SK-N-SH (cell line): ENCODE results near the gene PAFAH1B2. TPM values are rescaled to one million over a fixed set of nuclear protein-coding genes. Genes with fewer than 3 reads are reported as not detected.

Experiments
- CTCF ChIA-PET: fragments of 300-600, 350-600 bp; formaldehyde crosslinking; extraction: SDS; loops from one replicate; lab custom pipeline; 2021; lab: Yijun Ruan, JAX
- POLR2A ChIA-PET: fragments of 350-600 bp; sonication (Branson Sonifier 250); formaldehyde crosslinking; extraction: SDS; loops from one replicate; lab custom pipeline; 2020; ENCODE audit warnings: antibody characterized with exemption, inconsistent platforms; lab: Yijun Ruan, JAX
- DNase-seq: peaks from one replicate; pipeline ENCODE4 v3.0.0; 2012
- H2AFZ ChIP-seq: fragments of 200-600 bp; sonication (generic); 2 replicates; pipeline ENCODE4 v1.8.1; 2016; ENCODE audit warnings: antibody characterized with exemption, mild to moderate bottlenecking, low read depth
- H3F3A ChIP-seq: fragments of 200-600 bp; sonication (generic); replicated peaks from 2 replicates; pipeline ENCODE3; 2016; ENCODE audit warnings: antibody characterized with exemption, mild to moderate bottlenecking; ENCODE audit not compliant: insufficient read depth
- H3K27ac ChIP-seq, 2 experiments: fragments of 200-500 bp in 1 of 2; fragments of 200-600 bp in 1 of 2; sonication (Bioruptor generic) in 1 of 2; sonication (generic), shearing (Covaris generic) in 1 of 2; 2 replicates each; pipeline versions ENCODE4 v1.5.1 to v1.6.1; 2014 to 2016; ENCODE audit warnings: low read depth in 2 of 2, inconsistent platforms in 1 of 2, low read length in 1 of 2, mild to moderate bottlenecking in 1 of 2, mixed read lengths in 1 of 2
- H3K27me3 ChIP-seq: fragments of 200-600 bp; sonication (generic), shearing (Covaris generic); 2 replicates; pipeline ENCODE4 v1.6.1; 2016; ENCODE audit warnings: mixed run types; ENCODE audit not compliant: insufficient read depth
- H3K36me3 ChIP-seq, 2 experiments: fragments of 200-500 bp in 1 of 2; fragments of 200-600 bp in 1 of 2; sonication (Bioruptor generic) in 1 of 2; sonication (generic) in 1 of 2; replicated peaks in 1 of 2; 2 replicates each; pipeline versions ENCODE3 to v1.5.1; 2014 to 2016; ENCODE audit warnings: low read length in 1 of 2, mild to moderate bottlenecking in 1 of 2; ENCODE audit not compliant: insufficient read depth in 2 of 2, control insufficient read depth in 1 of 2
- H3K4me1 ChIP-seq, 2 experiments: fragments of 200-500 bp in 1 of 2; fragments of 200-600 bp in 1 of 2; sonication (Bioruptor generic) in 1 of 2; sonication (generic), shearing (Covaris generic) in 1 of 2; 2 replicates each; pipeline versions ENCODE4 v1.5.1 to v1.6.1; 2014 to 2016; ENCODE audit warnings: low read depth in 1 of 2, low read length in 1 of 2, mixed run types in 1 of 2; ENCODE audit not compliant: insufficient read depth in 2 of 2, control insufficient read depth in 1 of 2
- H3K4me2 ChIP-seq: fragments of 200-600 bp; sonication (generic), shearing (Covaris generic); 2 replicates; pipeline ENCODE4 v1.6.1; 2017; ENCODE audit warnings: mixed run types
- H3K4me3 ChIP-seq, 2 experiments: fragments of 200-500 bp in 1 of 2; fragments of 200-600 bp in 1 of 2; sonication (Bioruptor generic) in 1 of 2; sonication (generic), shearing (Covaris generic) in 1 of 2; 2 replicates each; pipeline versions ENCODE4 v1.5.1 to v1.8.1; 2014 to 2016; ENCODE audit warnings: low read depth in 2 of 2, inconsistent platforms in 1 of 2, low read length in 1 of 2, mild to moderate bottlenecking in 1 of 2, mixed read lengths in 1 of 2, moderate library complexity in 1 of 2
- H3K79me2 ChIP-seq: fragments of 200-600 bp; sonication (generic); 2 replicates; pipeline ENCODE4 v1.8.1; 2017; ENCODE audit warnings: mild to moderate bottlenecking; ENCODE audit not compliant: insufficient read depth
- H3K9ac ChIP-seq: fragments of 200-600 bp; sonication (generic); 2 replicates; pipeline ENCODE4 v1.6.1; 2017; ENCODE audit warnings: mixed run types
- H3K9me2 ChIP-seq: fragments of 200-600 bp; sonication (generic); 2 replicates; pipeline ENCODE4 v1.6.1; 2017; ENCODE audit warnings: mixed run types
- H3K9me3 ChIP-seq: fragments of 200-600 bp; sonication (generic); 2 replicates; pipeline ENCODE4 v1.6.1; 2017; ENCODE audit warnings: mixed run types, mild to moderate bottlenecking, moderate library complexity
- H4K20me1 ChIP-seq: fragments of 200-600 bp; sonication (generic); 2 replicates; pipeline ENCODE4 v1.6.1; 2017; ENCODE audit warnings: mild to moderate bottlenecking, mixed run types; ENCODE audit not compliant: insufficient read depth
- CHD2 ChIP-seq: fragments of 150-350 bp; IDR thresholded peaks from 2 replicates; pipeline ENCODE4 v1.6.1; 2018; ENCODE audit warnings: low read length; ENCODE audit not compliant: partially characterized antibody
- EZH2phosphoT487 ChIP-seq: fragments of 200-600 bp; sonication (generic); IDR thresholded peaks from 2 replicates; pipeline ENCODE4 v1.6.1; 2017; ENCODE audit warnings: low read depth, mixed run types, mild to moderate bottlenecking, antibody characterized with exemption, moderate library complexity, borderline replicate concordance
- FOXM1 ChIP-seq: IDR thresholded peaks from 2 replicates; pipeline ENCODE4 v1.4.0; 2012; ENCODE audit warnings: low read depth, mild to moderate bottlenecking
- MEF2A ChIP-seq: IDR thresholded peaks from 2 replicates; pipeline ENCODE4 v1.4.0; 2012; ENCODE audit warnings: low read depth, borderline replicate concordance
- MXI1 ChIP-seq: IDR thresholded peaks from 2 replicates; pipeline ENCODE4 v1.6.1; 2012; ENCODE audit warnings: mild to moderate bottlenecking, low read depth, low read length, improper control_type of control experiment
- NFIC ChIP-seq: IDR thresholded peaks from 2 replicates; pipeline ENCODE4 v1.4.0; 2012; ENCODE audit warnings: borderline replicate concordance
- RFX5 ChIP-seq: IDR thresholded peaks from 2 replicates; pipeline ENCODE4 v1.6.1; 2012; ENCODE audit warnings: mild to moderate bottlenecking, improper control_type of control experiment, low read length
- RXRA ChIP-seq: IDR thresholded peaks from 2 replicates; pipeline ENCODE4 v1.4.0; 2012; ENCODE audit warnings: low read depth, mild to moderate bottlenecking, borderline replicate concordance
- SIN3A ChIP-seq: IDR thresholded peaks from 2 replicates; pipeline ENCODE4 v1.6.1; 2012; ENCODE audit warnings: low read depth, mild to moderate bottlenecking, low read length, moderate library complexity, borderline replicate concordance
- SMC3 ChIP-seq: IDR thresholded peaks from 2 replicates; pipeline ENCODE4 v1.6.1; 2012; ENCODE audit warnings: low read depth, low read length, improper control_type of control experiment
- WGBS: methylation state at CpG from one replicate; pipeline ENCODE4 v1.1.6; 2017; ENCODE audit warnings: low lambda C conversion rate; 5-methylcytosine and 5-hydroxymethylcytosine counted together
- polyA plus RNA-seq, 3 experiments: library from polyadenylated mRNA; depleted of rRNA; stranded (reverse); fragments of >200 nt; gene quantifications; 2 replicates each; pipeline ENCODE4 v1.2.3, GENCODE V29; 2012
- TF ChIP-seq, protein P1 (sequence below): fragments of 150-350 bp; IDR thresholded peaks from 2 replicates; pipeline ENCODE4 v1.6.1; 2017; ENCODE audit warnings: antibody characterized with exemption, low read length, low read depth, borderline replicate concordance
- TF ChIP-seq, protein P2 (sequence below): fragments of 200-600 bp; sonication (generic); IDR thresholded peaks from 2 replicates; pipeline ENCODE4 v1.6.1; 2017; ENCODE audit warnings: antibody characterized with exemption, mild to moderate bottlenecking, moderate library complexity

Gene PAFAH1B2
- polyA plus RNA-seq, 1 of the 3 experiments (the other 2 are of a cell fraction): 19.6 TPM

GRCh38 chr11:117219455-117219854 lies 75.4 kb downstream of the PAFAH1B2 start:
- H3K4me1 ChIP-seq: peaks cover 2 to 11% of the 10 kb centered on the region in 2 experiments; a peak in 2 of 4 replicates
- POLR2A ChIA-PET: no interaction called here
- TF ChIP-seq SMC3 (no peak), CHD2 (no peak), NFIC (no peak), RFX5 (no peak), MXI1 (no peak), FOXM1 (no peak), SIN3A (no peak), RXRA (no peak)
- TF ChIP-seq, protein P1, sequence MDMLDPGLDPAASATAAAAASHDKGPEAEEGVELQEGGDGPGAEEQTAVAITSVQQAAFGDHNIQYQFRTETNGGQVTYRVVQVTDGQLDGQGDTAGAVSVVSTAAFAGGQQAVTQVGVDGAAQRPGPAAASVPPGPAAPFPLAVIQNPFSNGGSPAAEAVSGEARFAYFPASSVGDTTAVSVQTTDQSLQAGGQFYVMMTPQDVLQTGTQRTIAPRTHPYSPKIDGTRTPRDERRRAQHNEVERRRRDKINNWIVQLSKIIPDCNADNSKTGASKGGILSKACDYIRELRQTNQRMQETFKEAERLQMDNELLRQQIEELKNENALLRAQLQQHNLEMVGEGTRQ: no peak
- TF ChIP-seq, all 33 proteins: peak for 0
- DNase-seq: no peak
- Histone ChIP-seq H3K36me3 (peaks cover 26 to 64% of the 10 kb centered on the region in 2 experiments), H3K4me3 (no peak overlapping the region), H3K27ac (no peak overlapping the region), H3K9ac (no peak overlapping the region), H3F3A (peaks cover 6% of the 10 kb centered on the region), H2AFZ (no peak overlapping the region), H3K79me2 (no peaks in the 10 kb centered on the region), H3K9me2 (no peaks in the 10 kb centered on the region), H3K9me3 (no peaks in the 10 kb centered on the region), H3K27me3 (no peaks in the 10 kb centered on the region), H3K4me2 (no peak overlapping the region), H4K20me1 (no peaks in the 10 kb centered on the region)
- CTCF ChIA-PET: interaction anchor here (0.7 to 1.3 kb wide), 2 partner anchors 12 to 477 kb away, joined by 3 read pairs; no protein-coding TSS in a partner anchor
- WGBS: 90% methylated on average over 8 of the region's 8 CpGs

- 99% methylated on average over 4 of the region's 4 CpGs for WGBS
- POLR2A ChIA-PET: no interaction called here
- no peaks in the 10 kb centered on the region for H3K27me3 ChIP-seq
- H3K4me2 ChIP-seq: no peak overlapping the region
- CTCF ChIA-PET: interaction anchor here (1.2 to 2.8 kb wide), 3 partner anchors 12 to 114 kb away, joined by 3 to 21 read pairs (median 3); partner anchors contain the start of genes PCSK7 and RNF214
- no peaks in the 10 kb centered on the region for H3K79me2 ChIP-seq
- DNase-seq: no peak
- peaks cover 26 to 61% of the 10 kb centered on the region in 2 experiments for H3K36me3 ChIP-seq
- no peak overlapping the region for H2AFZ ChIP-seq
- peaks cover 2 to 11% of the 10 kb centered on the region in 2 experiments; a peak in 2 of 4 replicates for H3K4me1 ChIP-seq
- H3K27ac ChIP-seq: no peak overlapping the region
- no peaks in the 10 kb centered on the region for H3K9me2 ChIP-seq
- H3K9me3 ChIP-seq: no peaks in the 10 kb centered on the region
- no peak for TF ChIP-seq FOXM1
- no peak for TF ChIP-seq EZH2phosphoT487
- TF ChIP-seq MEF2A: no peak
- TF ChIP-seq, protein P2, sequence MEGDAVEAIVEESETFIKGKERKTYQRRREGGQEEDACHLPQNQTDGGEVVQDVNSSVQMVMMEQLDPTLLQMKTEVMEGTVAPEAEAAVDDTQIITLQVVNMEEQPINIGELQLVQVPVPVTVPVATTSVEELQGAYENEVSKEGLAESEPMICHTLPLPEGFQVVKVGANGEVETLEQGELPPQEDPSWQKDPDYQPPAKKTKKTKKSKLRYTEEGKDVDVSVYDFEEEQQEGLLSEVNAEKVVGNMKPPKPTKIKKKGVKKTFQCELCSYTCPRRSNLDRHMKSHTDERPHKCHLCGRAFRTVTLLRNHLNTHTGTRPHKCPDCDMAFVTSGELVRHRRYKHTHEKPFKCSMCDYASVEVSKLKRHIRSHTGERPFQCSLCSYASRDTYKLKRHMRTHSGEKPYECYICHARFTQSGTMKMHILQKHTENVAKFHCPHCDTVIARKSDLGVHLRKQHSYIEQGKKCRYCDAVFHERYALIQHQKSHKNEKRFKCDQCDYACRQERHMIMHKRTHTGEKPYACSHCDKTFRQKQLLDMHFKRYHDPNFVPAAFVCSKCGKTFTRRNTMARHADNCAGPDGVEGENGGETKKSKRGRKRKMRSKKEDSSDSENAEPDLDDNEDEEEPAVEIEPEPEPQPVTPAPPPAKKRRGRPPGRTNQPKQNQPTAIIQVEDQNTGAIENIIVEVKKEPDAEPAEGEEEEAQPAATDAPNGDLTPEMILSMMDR: no peak
- H4K20me1 ChIP-seq: no peaks in the 10 kb centered on the region
- H3K4me3 ChIP-seq: no peak overlapping the region
- peaks cover 6% of the 10 kb centered on the region for H3F3A ChIP-seq
- no peak overlapping the region for H3K9ac ChIP-seq
Observed at GRCh38 chr11:117219995-117220394, 75.9 kb downstream of the PAFAH1B2 start.
